Measurements from ENCODE around the gene CEACAM5. TPM values are rescaled to one million over a fixed set of nuclear protein-coding genes. Genes with fewer than 3 reads are reported as not detected.
"Not testable (repeated sequence)": the region's sequence is repeated elsewhere in the genome, so short reads cannot be mapped to it uniquely, and the experiment has no call there.

The CEACAM5 gene
- total RNA-seq, 1 experiment from 2014 or later, result not detected

DNA sequence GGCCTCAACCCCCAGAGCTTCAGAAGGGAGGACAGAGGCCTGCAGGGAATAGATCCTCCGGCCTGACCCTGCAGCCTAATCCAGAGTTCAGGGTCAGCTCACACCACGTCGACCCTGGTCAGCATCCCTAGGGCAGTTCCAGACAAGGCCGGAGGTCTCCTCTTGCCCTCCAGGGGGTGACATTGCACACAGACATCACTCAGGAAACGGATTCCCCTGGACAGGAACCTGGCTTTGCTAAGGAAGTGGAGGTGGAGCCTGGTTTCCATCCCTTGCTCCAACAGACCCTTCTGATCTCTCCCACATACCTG, 969 bp upstream of the CEACAM5 start:
- H3K27ac ChIP-seq, result no peak overlapping the region

DNA sequence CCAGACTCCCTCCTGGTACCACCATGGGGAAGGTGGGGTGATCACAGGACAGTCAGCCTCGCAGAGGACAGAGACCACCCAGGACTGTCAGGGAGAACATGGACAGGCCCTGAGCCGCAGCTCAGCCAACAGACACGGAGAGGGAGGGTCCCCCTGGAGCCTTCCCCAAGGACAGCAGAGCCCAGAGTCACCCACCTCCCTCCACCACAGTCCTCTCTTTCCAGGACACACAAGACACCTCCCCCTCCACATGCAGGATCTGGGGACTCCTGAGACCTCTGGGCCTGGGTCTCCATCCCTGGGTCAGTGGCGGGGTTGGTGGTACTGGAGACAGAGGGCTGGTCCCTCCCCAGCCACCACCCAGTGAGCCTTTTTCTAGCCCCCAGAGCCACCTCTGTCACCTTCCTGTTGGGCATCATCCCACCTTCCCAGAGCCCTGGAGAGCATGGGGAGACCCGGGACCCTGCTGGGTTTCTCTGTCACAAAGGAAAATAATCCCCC, 505 bp upstream of the CEACAM5 start:
- Histone ChIP-seq H3K4me3 (no peak overlapping the region), H3K36me3 (no peaks in the 10 kb centered on the region), H3K27ac (no peak overlapping the region), H3K4me1 (no peaks in the 10 kb centered on the region), H3K27me3 (peaks cover 34% of the 10 kb centered on the region), H3K9me3 (replicated peaks) (no peaks in the 10 kb centered on the region)
- DNase-seq, result no peak

More for the DNA sequence above, 969 bp upstream of the CEACAM5 start:
- Histone ChIP-seq H3K4me3 (no peak overlapping the region), H3K4me1 (no peaks in the 10 kb centered on the region; the same call in 1 of the 2 replicates), H3K36me3 (no peaks in the 10 kb centered on the region), H3K27me3 (peaks cover 31% of the 10 kb centered on the region), H3K9me3 (replicated peaks) (no peaks in the 10 kb centered on the region)
- DNase-seq, result no peak

DNA sequence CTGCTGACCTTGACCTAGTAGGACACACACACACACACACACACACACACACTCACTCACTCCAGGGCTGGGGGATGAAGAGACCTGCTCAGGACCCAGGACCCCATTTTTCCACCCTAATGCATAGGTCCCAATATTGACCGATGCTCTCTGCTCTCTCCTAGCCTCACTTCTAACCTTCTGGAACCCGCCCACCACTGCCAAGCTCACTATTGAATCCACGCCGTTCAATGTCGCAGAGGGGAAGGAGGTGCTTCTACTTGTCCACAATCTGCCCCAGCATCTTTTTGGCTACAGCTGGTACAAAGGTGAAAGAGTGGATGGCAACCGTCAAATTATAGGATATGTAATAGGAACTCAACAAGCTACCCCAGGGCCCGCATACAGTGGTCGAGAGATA, 1.1 kb downstream of the CEACAM5 start:
- peaks cover 46% of the 10 kb centered on the region for H3K27me3 ChIP-seq

DNA sequence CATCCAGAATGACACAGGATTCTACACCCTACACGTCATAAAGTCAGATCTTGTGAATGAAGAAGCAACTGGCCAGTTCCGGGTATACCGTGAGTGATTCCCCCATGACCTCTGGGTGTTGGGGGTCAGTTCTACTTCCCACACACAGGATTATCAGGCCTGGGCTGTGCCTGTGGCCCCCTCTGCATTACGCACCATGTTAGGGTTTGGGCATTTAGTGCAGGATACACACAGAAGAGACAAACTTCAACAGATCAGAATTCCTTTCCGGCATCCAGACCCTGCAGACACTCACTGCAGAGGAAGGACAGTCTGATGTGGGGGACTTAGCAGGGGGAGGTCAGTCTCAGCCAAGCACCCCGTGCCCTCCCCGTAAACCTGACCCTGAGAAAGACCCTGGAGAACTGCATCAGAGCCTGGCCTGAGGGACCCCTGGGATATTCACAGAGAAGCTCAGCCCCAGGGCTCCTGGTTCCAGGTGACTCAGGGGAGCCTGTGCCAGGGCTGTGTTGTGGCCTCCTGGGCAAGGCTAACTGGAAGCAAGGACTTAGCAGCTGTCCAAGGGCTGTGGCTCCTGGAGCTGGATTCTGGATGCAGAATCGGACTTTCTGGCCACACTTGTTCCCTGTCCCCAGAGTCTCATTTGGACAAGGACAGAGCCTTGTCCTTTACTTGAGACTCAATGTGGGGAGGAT, 1.7 kb downstream of the CEACAM5 start:
- Histone ChIP-seq H3K9me3 (replicated peaks) (no peaks in the 10 kb centered on the region), H3K4me1 (no peaks in the 10 kb centered on the region), H3K4me3 (no peak overlapping the region), H3K27me3 (peaks cover 48% of the 10 kb centered on the region), H3K36me3 (no peaks in the 10 kb centered on the region), H3K27ac (no peak overlapping the region)
- no peak for DNase-seq

More for the DNA sequence above, 1.1 kb downstream of the CEACAM5 start:
- not testable (repeated sequence) for H3K9me3 ChIP-seq (replicated peaks); DNase-seq; H3K4me1 ChIP-seq; H3K36me3 ChIP-seq; H3K27ac ChIP-seq; H3K4me3 ChIP-seq

DNA sequence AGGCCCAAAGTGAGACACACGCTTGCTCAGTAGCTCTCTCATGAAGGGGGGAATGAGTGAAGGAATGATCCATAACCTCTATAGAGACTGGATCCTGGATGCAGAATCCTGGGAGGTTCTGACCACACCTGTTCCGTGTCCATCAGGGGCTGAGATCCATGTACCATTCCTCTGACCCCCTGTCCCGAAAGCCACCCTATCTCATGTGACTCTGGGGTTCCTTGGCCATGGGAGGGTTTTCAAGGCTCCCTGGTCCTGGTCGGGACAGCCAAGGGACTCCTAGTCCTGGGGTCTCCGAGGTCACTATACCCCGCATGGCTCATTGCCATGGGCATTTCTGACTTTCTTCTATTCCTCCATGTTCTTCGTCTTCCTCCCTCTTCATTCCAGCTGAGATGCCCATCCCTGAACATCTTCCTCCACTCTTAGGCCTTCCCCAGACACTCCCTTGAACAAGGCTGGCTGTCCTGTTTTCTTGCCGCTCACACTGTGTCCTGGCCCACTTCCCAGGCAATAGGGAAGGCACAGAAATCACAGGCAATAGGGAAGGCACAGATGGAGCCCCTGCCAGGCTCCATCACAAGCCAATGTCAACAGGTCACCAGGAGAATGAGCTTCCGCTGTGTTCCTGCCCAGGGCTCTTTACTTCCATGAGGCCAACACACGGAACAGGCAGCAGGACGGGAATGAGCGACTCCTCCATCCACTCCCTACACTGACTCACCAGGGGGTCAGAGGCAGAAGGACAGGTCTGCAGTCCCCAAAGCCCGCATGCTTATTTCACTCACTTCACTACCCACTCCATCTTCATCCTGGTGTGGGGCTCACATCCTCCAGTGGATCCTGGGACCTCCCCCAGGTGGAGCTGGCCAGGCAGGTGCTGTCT, 3.2 kb downstream of the CEACAM5 start:
- no peaks in the 10 kb centered on the region for H3K36me3 ChIP-seq
- H3K27ac ChIP-seq, result no peak overlapping the region
- no peaks in the 10 kb centered on the region for H3K9me3 ChIP-seq (replicated peaks)
- DNase-seq, result no peak
- peaks cover 54% of the 10 kb centered on the region for H3K27me3 ChIP-seq
- H3K4me3 ChIP-seq, result no peak overlapping the region
- no peaks in the 10 kb centered on the region for H3K4me1 ChIP-seq

DNA sequence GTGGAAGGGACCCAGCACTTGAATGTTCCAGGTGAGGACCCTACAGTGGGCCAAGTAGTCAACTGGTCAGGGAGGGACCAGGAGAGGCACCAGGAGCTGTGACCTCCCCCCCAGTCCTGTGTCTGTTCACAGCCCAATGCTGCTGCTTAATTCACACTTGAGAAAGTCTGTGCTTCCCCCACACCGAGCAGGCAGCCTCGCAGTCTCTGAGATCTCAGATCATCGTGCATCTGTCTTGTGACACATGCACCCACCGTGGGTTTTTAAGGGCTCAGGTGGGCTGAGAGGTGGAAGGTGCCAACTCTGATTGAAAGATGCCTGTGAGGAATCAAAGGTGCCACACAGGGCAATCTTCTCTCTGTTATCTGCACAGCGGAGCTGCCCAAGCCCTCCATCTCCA, 6.2 kb downstream of the CEACAM5 start:
- Histone ChIP-seq H3K9me3 (replicated peaks) (no peaks in the 10 kb centered on the region), H3K36me3 (no peaks in the 10 kb centered on the region), H3K27me3 (peaks cover 47% of the 10 kb centered on the region), H3K4me3 (no peak overlapping the region), H3K4me1 (no peaks in the 10 kb centered on the region), H3K27ac (no peak overlapping the region)
- no peak for DNase-seq

DNA sequence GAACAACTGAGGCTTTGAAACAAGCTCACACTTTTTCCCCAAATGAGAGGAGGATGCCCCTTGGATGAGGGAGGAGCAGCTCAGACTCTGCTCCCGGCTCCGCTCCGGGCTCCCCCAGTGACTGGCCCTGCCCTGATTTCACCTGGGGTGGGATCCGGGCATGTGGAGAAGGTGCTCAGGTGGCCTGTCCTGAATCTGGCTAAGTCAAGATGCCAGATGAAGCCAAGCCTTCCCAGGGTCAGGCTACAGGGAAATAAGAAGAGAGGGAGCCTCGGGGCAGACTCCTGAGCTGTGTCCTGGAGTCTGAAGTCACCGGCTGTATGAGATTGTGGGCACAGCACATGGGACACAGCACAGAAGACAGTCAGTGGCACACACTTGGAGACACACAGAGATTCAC, 10.3 kb downstream of the CEACAM5 start:
- H3K4me1 ChIP-seq, result no peaks in the 10 kb centered on the region
- H3K4me3 ChIP-seq, result no peak overlapping the region
- no peak for DNase-seq
- H3K9me3 ChIP-seq (replicated peaks), result no peaks in the 10 kb centered on the region
- H3K27ac ChIP-seq, result no peak overlapping the region
- H3K27me3 ChIP-seq, result peaks cover 25% of the 10 kb centered on the region; the same call in 1 of the 2 replicates
- no peaks in the 10 kb centered on the region for H3K36me3 ChIP-seq

DNA sequence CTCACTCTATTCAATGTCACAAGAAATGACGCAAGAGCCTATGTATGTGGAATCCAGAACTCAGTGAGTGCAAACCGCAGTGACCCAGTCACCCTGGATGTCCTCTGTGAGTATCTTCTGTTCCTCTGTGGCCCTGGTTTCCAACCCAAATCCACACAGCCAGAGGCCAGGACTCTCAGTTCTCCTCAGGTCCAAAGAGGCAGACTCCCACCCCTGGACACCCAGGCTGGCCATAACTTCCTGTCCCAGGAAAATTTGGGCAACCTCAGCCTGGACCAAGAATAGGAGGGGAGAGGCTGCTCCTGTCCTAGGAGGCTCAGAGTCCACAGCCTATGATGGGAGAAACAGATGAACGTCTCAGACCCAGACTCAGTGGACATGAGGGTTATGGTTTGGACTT, 11.7 kb downstream of the CEACAM5 start:
- no peaks in the 10 kb centered on the region for H3K9me3 ChIP-seq (replicated peaks)
- DNase-seq, result no peak

DNA sequence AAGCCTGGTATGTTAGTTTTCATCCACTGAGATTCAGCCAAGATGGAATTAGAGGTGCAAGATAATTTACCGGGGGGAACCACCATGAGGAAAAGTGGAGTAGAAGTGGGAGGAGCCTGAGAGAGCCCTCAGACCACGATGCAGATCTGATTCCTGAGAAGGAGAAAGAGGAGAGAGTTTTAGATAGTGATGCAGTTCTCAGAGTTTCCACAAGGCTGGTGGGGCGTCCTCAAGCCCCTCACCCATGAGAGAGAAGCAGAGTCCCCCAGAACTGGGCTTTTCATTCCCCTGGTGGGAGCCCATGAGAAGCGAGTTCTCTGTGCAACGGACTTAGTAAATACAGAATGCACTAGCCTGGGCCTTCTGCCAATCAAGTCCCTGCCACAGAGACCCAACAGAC, 18.1 kb downstream of the CEACAM5 start:
- Histone ChIP-seq H3K27me3 (peaks cover 3% of the 10 kb centered on the region; the same call in 1 of the 2 replicates), H3K9me3 (replicated peaks) (no peaks in the 10 kb centered on the region), H3K36me3 (no peaks in the 10 kb centered on the region), H3K4me1 (no peaks in the 10 kb centered on the region), H3K27ac (no peak overlapping the region), H3K4me3 (no peak overlapping the region)
- no peak for DNase-seq

More for the DNA sequence above, 11.7 kb downstream of the CEACAM5 start:
- Histone ChIP-seq H3K36me3 (no peaks in the 10 kb centered on the region), H3K27me3 (peaks cover 16% of the 10 kb centered on the region; the same call in 1 of the 2 replicates), H3K4me1 (no peaks in the 10 kb centered on the region), H3K27ac (no peak overlapping the region), H3K4me3 (no peak overlapping the region)

DNA sequence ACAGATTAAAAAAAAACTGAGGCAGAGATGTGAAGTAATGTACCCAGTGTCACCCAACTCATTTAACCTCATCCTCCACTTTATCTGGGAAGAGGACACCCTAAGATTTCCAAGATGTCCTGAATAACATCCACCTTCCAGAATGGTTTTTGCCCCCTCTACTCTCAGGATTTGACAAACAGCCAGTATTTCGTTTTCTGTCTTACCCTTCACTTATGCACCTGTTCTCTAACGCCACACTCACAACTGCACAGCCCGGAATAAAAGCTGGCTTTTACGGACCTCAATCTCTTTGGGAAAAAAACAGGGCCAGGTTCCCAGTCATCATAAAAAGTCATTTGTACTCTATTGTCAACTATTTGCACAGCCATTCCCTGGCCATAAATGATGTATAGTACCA, 25.7 kb downstream of the CEACAM5 start:
- H3K9me3 ChIP-seq (replicated peaks), result no peaks in the 10 kb centered on the region
- H3K4me3 ChIP-seq, result no peak overlapping the region
- no peaks in the 10 kb centered on the region for H3K36me3 ChIP-seq
- no peak for DNase-seq
- peaks cover 14% of the 10 kb centered on the region for H3K27me3 ChIP-seq
- H3K4me1 ChIP-seq, result no peaks in the 10 kb centered on the region
- no peak overlapping the region for H3K27ac ChIP-seq

DNA sequence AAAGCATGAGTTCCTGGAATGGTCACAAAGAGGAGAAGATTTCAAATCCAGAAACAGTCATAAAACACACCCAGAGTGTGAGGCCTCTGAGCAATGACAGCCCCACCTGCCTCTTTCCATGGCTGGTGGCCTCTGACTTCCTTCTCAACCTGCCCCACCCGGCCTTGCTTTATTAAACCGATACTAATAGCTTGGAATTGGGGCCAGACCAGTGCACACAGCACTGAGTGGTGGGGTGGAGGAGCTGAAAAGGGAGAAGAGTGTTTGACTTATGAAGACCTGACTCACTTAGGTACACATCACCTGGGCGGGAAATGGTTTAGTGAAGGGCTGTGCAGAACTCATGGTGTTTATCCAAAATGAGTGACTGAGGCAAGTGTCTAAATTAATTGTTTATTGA, 26.2 kb downstream of the CEACAM5 start:
- Histone ChIP-seq H3K27me3 (peaks cover 14% of the 10 kb centered on the region), H3K4me1 (no peaks in the 10 kb centered on the region), H3K36me3 (no peaks in the 10 kb centered on the region), H3K9me3 (replicated peaks) (no peaks in the 10 kb centered on the region), H3K27ac (no peak overlapping the region), H3K4me3 (no peak overlapping the region)
- no peak for DNase-seq

DNA sequence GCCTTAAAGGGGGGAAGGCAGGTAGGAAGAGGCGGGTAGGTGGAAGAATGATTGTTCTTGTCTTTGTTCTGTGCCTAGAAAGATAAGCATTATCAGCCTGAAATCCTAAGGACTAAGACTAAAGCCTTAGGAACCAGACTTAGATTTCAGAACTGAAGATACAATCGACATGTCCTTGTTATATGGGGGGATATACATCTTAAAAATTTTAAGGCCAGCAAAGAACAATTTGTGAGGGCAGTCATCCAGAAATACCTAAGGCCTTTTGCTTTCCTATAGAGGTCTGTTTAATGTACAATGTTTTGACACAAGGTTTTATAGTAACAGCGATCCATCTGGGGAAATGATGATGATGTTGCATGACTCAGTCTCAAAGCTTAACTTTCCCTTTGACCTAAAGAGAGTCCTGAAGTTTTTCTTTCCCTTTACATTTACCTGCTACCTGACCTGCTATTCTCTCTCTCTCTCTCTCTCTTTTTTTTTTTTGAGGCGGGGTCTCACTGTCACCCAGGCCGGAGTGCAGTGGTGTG, 26.7 kb downstream of the CEACAM5 start:
- no peak overlapping the region for H3K27ac ChIP-seq
- DNase-seq, result no peak
- H3K9me3 ChIP-seq (replicated peaks), result no peaks in the 10 kb centered on the region
- H3K4me3 ChIP-seq, result no peak overlapping the region
- no peaks in the 10 kb centered on the region for H3K4me1 ChIP-seq
- H3K27me3 ChIP-seq, result peaks cover 16% of the 10 kb centered on the region
- no peaks in the 10 kb centered on the region for H3K36me3 ChIP-seq

DNA sequence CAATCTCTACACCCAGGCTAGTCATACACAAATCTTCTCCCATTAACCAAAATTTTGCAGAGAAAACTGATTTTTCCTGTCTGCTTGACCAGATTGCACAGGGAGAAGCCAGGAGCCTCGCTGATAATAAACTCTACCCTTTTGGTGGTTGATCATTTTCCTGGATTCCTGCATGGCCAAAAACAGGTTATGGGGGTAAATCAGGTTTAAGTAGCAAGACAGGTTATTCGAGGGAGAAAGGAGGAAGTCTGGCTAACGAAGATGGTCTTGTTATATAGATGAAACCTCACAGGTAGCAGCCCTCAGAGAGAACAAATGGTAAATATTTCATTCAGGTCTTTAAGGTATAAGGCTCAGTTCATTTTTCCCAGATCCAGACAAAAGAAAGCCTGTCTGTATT, 30.9 kb downstream of the CEACAM5 start:
- Histone ChIP-seq H3K36me3 (no peaks in the 10 kb centered on the region), H3K4me3 (no peak overlapping the region), H3K4me1 (no peaks in the 10 kb centered on the region), H3K27me3 (peaks cover 21% of the 10 kb centered on the region), H3K27ac (no peak overlapping the region), H3K9me3 (replicated peaks) (no peaks in the 10 kb centered on the region)
- no peak for DNase-seq

DNA sequence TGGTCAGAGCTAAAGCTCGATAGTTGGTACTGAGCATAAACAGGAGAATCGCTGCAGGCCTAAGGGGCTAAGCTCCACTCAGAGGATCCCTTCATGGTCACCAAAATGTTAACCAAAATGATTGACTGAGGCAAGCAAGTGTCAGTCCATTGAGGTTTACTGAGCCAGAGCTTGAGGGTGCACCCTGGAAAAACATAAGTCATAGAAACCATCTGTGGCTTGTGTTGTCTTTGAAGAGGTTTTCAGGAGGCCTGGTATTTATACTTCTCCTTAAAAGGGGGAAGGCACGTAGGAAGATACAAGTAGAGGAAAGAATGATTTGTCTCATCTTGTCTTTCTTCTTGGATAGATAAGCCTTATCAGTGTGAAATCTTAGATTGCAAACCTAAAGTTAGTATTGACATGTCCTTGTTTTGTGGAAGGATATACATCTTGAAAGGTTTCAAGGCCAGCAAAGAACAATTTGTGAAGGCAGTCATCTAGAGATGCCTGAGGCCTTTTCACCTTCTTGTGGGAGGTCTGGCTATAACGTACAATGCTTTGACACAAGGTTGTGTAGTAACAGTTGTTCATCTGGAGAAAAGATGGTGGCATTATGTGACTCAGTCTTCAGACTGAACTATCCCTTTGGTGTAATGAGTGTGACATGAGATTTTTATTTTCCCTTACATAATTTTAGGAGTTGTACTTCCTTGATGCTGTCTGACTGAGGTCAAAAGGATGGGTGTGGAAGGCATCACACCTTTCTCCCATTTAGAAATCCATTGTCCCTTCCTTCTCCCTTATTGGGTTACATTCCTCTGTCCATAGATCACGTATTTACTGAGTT, 32.2 kb downstream of the CEACAM5 start:
- no peaks in the 10 kb centered on the region for H3K9me3 ChIP-seq (replicated peaks)
- peaks cover 26% of the 10 kb centered on the region for H3K27me3 ChIP-seq
- H3K36me3 ChIP-seq, result no peaks in the 10 kb centered on the region
- DNase-seq, result no peak
- no peak overlapping the region for H3K27ac ChIP-seq
- no peaks in the 10 kb centered on the region for H3K4me1 ChIP-seq
- no peak overlapping the region for H3K4me3 ChIP-seq

DNA sequence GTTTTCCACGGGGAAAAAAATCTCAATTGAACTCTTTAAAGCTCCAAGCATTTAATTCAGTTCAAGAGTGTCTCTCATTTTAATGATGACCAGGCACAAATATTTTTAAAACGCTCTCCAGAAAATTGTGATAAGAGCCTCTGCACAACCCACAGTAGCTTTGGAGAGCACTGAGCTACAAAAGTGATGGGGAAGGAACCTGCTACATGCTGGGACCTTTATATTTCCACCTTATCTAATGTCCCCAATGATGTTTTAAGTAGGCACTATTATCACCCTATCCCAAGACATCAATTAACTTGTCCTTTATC, 32.8 kb downstream of the CEACAM5 start:
- Histone ChIP-seq H3K36me3 (no peaks in the 10 kb centered on the region), H3K9me3 (replicated peaks) (no peaks in the 10 kb centered on the region), H3K27ac (no peak overlapping the region), H3K4me1 (no peaks in the 10 kb centered on the region), H3K4me3 (no peak overlapping the region), H3K27me3 (peaks cover 20% of the 10 kb centered on the region)
- DNase-seq, result no peak

Measured in SJCRH30 (cell line).